ENCODE data around the gene BAIAP2.

Gene BAIAP2

GRCh38 chr17:81002409-81003361 is 32.3 kb upstream of the BAIAP2 start:
- no peak for TF ChIP-seq CTCF (IDR thresholded peaks at IDR 0.05; ENCODE audit: low read depth, low read length, missing control alignments)

GRCh38 chr17:81003711-81004475 is 31.1 kb upstream of the BAIAP2 start:
- no peak for DNase-seq (ENCODE audit: extremely low read depth, low read depth)
- no peak for TF ChIP-seq CTCF (IDR thresholded peaks at IDR 0.05; ENCODE audit: low read depth, low read length, missing control alignments)
- no peak overlapping the region for H3K4me3 ChIP-seq (replicated peaks; ENCODE audit: low read depth, low read length)

More at GRCh38 chr17:81002409-81003361, 32.3 kb upstream of the BAIAP2 start:
- DNase-seq (ENCODE audit: extremely low read depth, low read depth), result peak; percentile 43
- no peak overlapping the region for H3K4me3 ChIP-seq (replicated peaks; ENCODE audit: low read depth, low read length)

GRCh38 chr17:81006891-81007290 is 28.1 kb upstream of the BAIAP2 start:
- no peak for TF ChIP-seq CTCF (IDR thresholded peaks at IDR 0.05; ENCODE audit: low read depth, low read length, missing control alignments)
- DNase-seq (ENCODE audit: extremely low read depth, low read depth), result no peak
- H3K4me3 ChIP-seq (replicated peaks; ENCODE audit: low read depth, low read length), result no peak overlapping the region

- no peak for DNase-seq (ENCODE audit: extremely low read depth, low read depth)
- no peak for TF ChIP-seq CTCF (IDR thresholded peaks at IDR 0.05; ENCODE audit: low read depth, low read length, missing control alignments)
Observed at GRCh38 chr17:81008140-81008539, 26.8 kb upstream of the BAIAP2 start.

GRCh38 chr17:81009136-81009535 is 25.8 kb upstream of the BAIAP2 start:
- TF ChIP-seq CTCF (IDR thresholded peaks at IDR 0.05; ENCODE audit: low read depth, low read length, missing control alignments), result no peak
- no peak for DNase-seq (ENCODE audit: extremely low read depth, low read depth)
- H3K4me3 ChIP-seq (replicated peaks; ENCODE audit: low read depth, low read length), result no peak overlapping the region

More at GRCh38 chr17:81008140-81008539, 26.8 kb upstream of the BAIAP2 start:
- H3K4me3 ChIP-seq (replicated peaks; ENCODE audit: low read depth, low read length), result no peak overlapping the region

GRCh38 chr17:81010935-81011334 is 24.0 kb upstream of the BAIAP2 start:
- H3K4me3 ChIP-seq (replicated peaks; ENCODE audit: low read depth, low read length), result no peak overlapping the region
- no peak for DNase-seq (ENCODE audit: extremely low read depth, low read depth)
- TF ChIP-seq CTCF (IDR thresholded peaks at IDR 0.05; ENCODE audit: low read depth, low read length, missing control alignments), result no peak
